Tibial artery (tissue), 4 donors: ENCODE measurements around the gene CCNY.
A peak's percentile ranks its signal among the peaks of the same experiment; 100 is the strongest.

Experiments used
- DNase-seq, 2 donors: peaks; one replicate each; pipeline ENCODE4 v3.0.0-alpha.2; 2019
- H3K27ac ChIP-seq, 2 donors: fragments of 200-600 bp; sonication (generic) in 1 of 2; 1 replicate in 1 of 2; 2 replicates in 1 of 2; pipeline ENCODE4 v1.5.1; 2018 to 2019; ENCODE audit warnings: mild to moderate bottlenecking in 1 of 2
- H3K27me3 ChIP-seq, 2 donors: fragments of 200-600 bp; sonication (generic) in 1 of 2; one replicate each; pipeline versions ENCODE4 v1.5.1 to v1.6.0; 2016 to 2019
- H3K36me3 ChIP-seq, 3 donors: fragments of 200-600 bp; sonication (generic) in 2 of 3; one replicate each; pipeline ENCODE4 v1.5.1; 2016 to 2019; ENCODE audit warnings: mild to moderate bottlenecking in 2 of 3
- H3K4me1 ChIP-seq, 4 donors: fragments of 200-600 bp; sonication (generic) in 2 of 4; 1 replicate in 3 of 4; 2 replicates in 1 of 4; pipeline ENCODE4 v1.5.1; 2016 to 2019
- H3K4me3 ChIP-seq, 2 donors: fragments of 200-600 bp; sonication (generic) in 1 of 2; 1 replicate in 1 of 2; 2 replicates in 1 of 2; pipeline ENCODE4 v1.5.1; 2018 to 2019; ENCODE audit warnings: mild to moderate bottlenecking in 2 of 2
- H3K9me3 ChIP-seq, 3 donors: fragments of 200-600 bp; sonication (generic) in 1 of 3; one replicate each; pipeline ENCODE4 v1.5.1; 2016 to 2019
- CTCF ChIP-seq, 2 experiments: fragments of 200-600 bp in 1 of 2; fragments of 450-650 bp in 1 of 2; IDR thresholded peaks; one replicate each; pipeline ENCODE4 v1.5.1; 2017 to 2019; ENCODE audit warnings: antibody characterized with exemption in 2 of 2, mild to moderate bottlenecking in 1 of 2, moderate library complexity in 1 of 2
- intact Hi-C: fragments of 100-400 bp; cut with DNase I; formaldehyde crosslinking; loops from one replicate; pipeline ENCODE4 v1.15.0; 2023; ENCODE audit warnings: low total_unique reads

CCNY gene

GRCh38 chr10:35331894-35332640, 4.2 kb upstream of the CCNY start:
- no peak for DNase-seq
- H3K36me3 ChIP-seq = no peaks in the 10 kb centered on the region
- intact Hi-C loops = loop anchor here (10.0 kb wide), 2 partner anchors 73 to 207 kb away; partner anchors contain the start of gene CREM
- H3K9me3 ChIP-seq = no peaks in the 10 kb centered on the region
- H3K4me3 ChIP-seq = no peak overlapping the region
- no peak for TF ChIP-seq CTCF (IDR thresholded peaks at IDR 0.05)
- H3K27me3 ChIP-seq = no peaks in the 10 kb centered on the region
- H3K4me1 ChIP-seq = peaks cover 0 to 66% (median 25%) of the 10 kb centered on the region in 4 donors
- H3K27ac ChIP-seq = no peak overlapping the region

DNA sequence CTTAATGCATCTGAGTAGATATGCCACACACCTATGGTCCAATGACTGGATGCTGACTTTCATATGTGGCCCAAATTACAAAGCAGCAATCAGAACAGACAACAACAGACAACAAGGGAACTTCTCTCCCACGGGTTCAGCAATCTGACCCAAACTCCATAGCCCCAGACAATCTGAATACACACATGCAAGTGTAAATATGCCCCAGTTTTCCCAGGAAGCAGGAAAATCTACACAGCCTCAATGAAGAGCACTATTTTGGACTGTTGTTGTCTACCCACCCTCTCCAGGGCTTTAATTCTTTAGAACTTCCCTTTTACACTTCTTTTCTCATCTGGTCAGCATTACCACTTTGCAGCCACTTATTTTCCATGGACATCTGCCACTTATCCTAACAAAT, 2.0 kb upstream of the CCNY start:
- no peak for TF ChIP-seq CTCF (IDR thresholded peaks at IDR 0.05)
- no peak overlapping the region for H3K27ac ChIP-seq
- intact Hi-C loops = loop anchor here (10.0 kb wide), 2 partner anchors 71 to 209 kb away; partner anchors contain the start of gene CREM
- no peaks in the 10 kb centered on the region for H3K9me3 ChIP-seq
- H3K4me1 ChIP-seq = peaks cover 0 to 68% (median 34%) of the 10 kb centered on the region in 4 donors
- no peaks in the 10 kb centered on the region for H3K36me3 ChIP-seq
- DNase-seq = no peak
- H3K27me3 ChIP-seq = no peaks in the 10 kb centered on the region
- H3K4me3 ChIP-seq = peak overlapping the region; percentile 98

DNA sequence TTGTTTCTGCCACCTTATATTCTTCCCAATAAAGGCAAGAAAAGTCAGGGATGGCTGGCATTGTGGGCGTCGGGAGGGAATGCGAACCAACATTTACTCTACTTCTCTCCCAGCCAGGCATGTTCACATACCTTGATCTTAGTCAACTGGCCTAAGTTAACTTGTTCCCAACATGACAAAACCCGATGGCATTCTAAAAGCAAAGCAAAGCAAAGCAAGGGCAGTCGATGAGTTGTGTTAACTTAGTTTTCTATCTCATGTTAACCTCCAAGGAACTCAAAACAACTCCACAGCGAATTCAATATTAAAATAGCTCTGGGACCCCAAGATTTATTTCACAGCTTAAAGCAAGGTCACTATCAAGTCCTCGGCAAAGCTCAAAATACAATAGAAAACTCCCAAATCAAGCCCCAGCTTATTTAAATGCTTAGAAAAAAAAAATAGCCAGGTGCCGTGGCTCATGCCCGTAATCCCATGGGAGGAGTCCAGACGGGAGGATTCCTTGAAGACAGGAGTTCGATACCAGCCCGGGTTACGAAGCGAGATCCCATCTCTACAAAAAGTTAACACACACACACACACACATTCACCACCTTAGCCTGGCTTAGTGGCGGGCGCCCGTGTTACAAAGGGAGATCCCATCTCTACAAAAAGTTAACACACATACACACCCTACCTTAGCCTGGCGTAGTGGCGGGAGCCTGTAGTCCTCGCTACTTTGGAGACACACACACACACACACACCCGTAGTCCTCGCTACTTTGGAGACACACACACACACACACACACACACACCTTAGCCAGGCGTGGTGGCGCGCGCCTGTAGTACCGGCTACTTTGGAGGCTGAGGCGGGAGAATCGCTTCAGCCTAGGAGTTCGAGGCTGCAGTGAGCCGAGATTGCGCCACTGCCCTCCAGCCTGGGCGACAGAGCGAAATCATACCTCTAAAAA, 901 bp upstream of the CCNY start:
- intact Hi-C loops = loop anchor here (5.0 to 10.0 kb wide), 3 partner anchors 69 to 227 kb away; partner anchors contain the start of gene CREM
- H3K4me1 ChIP-seq = peaks cover 0 to 72% (median 34%) of the 10 kb centered on the region in 4 donors
- peak in 1 of 2 donors; percentile 23 for DNase-seq

DNA sequence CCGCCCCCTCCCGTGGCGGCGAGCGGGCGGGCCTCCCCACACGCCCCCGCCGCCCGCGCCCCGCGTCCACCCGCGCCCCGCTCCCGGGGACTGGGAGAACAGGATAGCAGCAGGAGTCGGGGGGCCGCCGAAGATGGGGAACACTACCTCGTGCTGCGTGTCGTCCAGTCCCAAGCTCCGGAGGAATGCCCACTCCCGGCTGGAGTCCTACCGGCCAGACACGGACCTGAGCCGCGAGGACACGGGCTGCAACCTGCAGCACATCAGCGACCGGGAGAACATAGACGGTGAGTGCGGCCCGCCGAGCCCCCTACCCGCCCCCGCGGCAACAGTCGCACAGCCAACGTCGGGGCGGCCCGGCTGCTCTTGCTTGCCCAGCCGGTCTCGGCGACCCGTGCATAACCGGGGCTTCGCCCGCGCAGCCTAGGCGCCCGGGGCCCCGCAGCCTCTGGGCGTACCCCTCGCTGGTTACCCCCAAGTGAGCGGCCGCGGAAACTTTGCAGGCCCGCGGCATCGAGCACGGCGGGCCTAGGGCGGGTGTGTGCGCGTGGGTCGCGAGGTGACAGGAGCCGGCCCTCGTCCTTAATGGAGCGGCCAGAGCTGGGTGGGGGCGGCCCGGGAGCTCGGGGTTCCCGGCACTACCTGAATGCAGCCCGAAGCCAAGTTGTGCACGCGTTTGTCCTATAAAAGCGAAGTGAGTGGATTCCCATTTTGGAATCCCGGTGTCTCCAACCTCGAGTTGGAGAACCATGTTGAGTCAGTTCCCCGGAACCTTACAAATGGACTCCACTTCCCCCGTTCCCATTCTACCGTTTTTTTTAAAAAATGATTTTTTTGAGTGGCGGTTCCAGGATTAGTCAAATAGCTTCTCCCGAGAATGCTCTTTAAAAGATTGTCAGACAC, 863 bp downstream of the CCNY start:
- Histone ChIP-seq H3K9me3 (no peaks in the 10 kb centered on the region), H3K27ac (peak overlapping the region; percentile 64 to 71), H3K4me1 (peaks cover 0 to 74% (median 42%) of the 10 kb centered on the region in 4 donors), H3K36me3 (no peaks in the 10 kb centered on the region), H3K4me3 (peak overlapping the region; percentile 98), H3K27me3 (no peaks in the 10 kb centered on the region)
- intact Hi-C loops = loop anchor here (5.0 to 10.0 kb wide), 3 partner anchors 68 to 225 kb away; partner anchors contain the start of gene CREM
- no peak for TF ChIP-seq CTCF (IDR thresholded peaks at IDR 0.05)
- DNase-seq = peak; percentile 30 to 68

More for the DNA sequence above, 901 bp upstream of the CCNY start:
- Histone ChIP-seq H3K27ac (peak overlapping the region; percentile 89 to 94), H3K9me3 (no peaks in the 10 kb centered on the region), H3K36me3 (no peaks in the 10 kb centered on the region), H3K4me3 (peak overlapping the region; percentile 98), H3K27me3 (no peaks in the 10 kb centered on the region)
- TF ChIP-seq CTCF (IDR thresholded peaks at IDR 0.05) = no peak

GRCh38 chr10:35339942-35340341, 3.6 kb downstream of the CCNY start:
- no peak for DNase-seq
- H3K36me3 ChIP-seq = no peaks in the 10 kb centered on the region
- intact Hi-C loops = loop anchor here (5.0 to 10.0 kb wide), 3 partner anchors 65 to 222 kb away; partner anchors contain the start of gene CREM
- peaks cover 0 to 49% (median 29%) of the 10 kb centered on the region in 4 donors for H3K4me1 ChIP-seq
- no peak for TF ChIP-seq CTCF (IDR thresholded peaks at IDR 0.05)
- H3K27ac ChIP-seq = no peak overlapping the region
- no peak overlapping the region for H3K4me3 ChIP-seq
- no peaks in the 10 kb centered on the region for H3K27me3 ChIP-seq
- no peaks in the 10 kb centered on the region for H3K9me3 ChIP-seq
